ENCODE results near the gene HDAC4. TPM values are rescaled to one million over a fixed set of nuclear protein-coding genes. Genes with fewer than 3 reads are reported as not detected.

HDAC4 gene
- total RNA-seq, 1 experiment from 2014 or later, result 16.0 TPM

DNA sequence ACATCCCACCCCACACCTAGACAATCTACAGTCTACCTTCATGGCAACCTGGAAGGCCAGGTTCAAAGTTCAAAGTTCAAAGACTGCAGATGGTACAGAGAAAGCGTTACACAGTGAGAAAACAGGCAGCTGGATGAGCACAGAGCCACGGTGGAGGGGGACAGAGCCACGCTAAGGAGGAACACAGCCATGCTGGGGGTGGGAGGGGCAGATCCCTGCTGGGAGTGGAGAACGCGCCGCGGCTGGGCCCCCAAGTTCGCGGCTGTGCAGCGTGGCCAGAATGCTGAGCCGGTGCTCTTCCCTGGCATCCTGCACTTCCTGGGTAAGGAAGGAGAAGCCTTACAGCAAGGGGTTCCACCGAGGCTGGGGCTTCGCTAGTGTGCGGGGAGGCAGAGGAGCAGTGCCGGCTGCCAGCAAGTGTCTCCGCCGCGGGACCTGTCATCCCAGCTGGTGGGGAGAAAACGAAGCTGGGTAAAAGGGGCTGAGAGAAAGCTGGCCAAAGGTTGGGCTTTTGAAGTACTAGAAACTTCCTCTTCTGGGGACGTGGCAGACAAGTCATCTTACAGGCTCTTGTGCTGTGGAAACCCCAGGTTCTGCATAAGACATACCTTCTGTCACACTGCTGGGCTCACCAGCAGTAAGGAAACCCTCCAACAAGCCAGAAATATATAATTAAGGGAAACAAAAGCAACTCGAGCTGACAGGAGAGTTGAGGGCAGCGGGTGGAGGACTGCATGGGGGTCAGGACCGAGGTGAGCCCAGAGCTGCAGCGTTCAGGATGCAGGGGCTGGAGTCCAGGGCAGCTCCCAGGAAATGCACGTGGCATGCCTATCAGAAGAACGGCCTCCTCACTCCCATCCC, 115.5 kb downstream of the HDAC4 start:
- peak; percentile 37 for DNase-seq (ENCODE audit: low spot score)

DNA sequence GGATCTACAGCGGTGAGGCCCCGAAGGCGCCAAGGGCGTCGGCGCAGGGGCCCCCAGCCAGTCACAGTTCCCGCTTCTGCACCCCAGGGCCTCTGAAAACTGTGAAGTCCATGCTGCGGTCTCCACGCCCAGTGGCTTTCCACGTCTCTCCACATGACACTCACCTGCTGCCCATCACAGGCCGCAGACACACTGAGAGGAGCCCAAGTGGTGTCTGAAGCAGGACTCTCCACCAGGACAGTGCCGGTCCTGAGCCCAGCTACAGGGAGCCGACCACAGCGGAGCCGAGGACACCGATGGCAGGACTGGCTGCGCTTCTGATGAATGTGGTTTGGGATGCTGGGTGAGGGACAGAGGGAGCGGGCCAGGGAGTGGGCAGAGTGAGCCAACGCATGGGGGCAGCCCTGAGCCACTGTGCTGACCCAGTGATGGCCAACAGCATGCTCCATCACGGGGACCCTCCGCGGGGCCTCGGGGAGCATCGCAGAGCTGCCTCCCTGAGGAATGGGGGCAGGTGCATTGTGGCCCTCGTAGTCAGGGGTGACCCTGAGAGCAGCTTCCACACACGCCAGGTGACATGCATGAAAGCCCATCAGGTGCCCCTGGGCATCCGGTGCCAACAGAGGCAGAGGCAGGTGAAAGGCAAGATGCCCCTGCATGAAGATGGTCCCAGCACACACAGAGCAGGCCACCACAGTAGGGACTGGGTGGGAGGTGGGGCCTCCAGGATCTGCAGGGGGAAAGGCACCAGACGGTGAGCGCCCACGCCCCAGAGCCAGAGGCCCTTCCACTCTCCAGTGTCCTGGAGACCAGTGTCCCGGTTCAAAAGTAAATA, 116.6 kb downstream of the HDAC4 start:
- DNase-seq (ENCODE audit: low spot score), result no peak

DNA sequence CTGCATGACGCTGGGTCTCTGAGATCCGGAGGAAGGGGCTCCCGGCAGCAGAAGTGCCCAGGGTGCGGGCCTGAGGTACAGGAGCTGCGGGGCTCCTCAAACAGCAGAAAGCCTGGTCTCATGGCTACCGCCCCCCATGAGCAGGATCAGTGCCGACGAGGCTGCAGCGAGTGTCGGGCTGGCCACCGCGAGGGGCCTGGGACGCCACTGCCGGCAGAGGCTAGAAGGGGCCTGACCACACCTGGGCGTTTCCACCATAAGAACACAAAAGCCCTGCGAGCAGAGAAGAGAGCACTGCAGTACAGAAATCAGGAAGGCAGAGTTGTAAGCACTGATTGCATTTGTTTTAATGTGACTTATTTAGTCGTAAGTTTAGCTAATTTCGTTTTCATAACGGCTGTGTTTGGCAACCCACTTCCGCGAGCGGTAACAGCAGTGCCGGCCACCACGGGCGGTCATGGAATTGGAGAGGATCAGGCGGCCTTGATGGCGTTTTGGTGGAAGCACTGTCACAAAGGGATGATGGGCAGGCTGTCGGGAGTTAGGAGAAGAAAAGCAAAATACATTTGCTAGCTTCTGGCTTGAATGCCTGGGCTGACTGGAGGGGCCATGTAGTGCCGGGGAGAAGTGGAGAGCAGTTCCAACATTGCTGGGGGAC, 117.4 kb downstream of the HDAC4 start:
- no peak for DNase-seq (ENCODE audit: low spot score)

DNA sequence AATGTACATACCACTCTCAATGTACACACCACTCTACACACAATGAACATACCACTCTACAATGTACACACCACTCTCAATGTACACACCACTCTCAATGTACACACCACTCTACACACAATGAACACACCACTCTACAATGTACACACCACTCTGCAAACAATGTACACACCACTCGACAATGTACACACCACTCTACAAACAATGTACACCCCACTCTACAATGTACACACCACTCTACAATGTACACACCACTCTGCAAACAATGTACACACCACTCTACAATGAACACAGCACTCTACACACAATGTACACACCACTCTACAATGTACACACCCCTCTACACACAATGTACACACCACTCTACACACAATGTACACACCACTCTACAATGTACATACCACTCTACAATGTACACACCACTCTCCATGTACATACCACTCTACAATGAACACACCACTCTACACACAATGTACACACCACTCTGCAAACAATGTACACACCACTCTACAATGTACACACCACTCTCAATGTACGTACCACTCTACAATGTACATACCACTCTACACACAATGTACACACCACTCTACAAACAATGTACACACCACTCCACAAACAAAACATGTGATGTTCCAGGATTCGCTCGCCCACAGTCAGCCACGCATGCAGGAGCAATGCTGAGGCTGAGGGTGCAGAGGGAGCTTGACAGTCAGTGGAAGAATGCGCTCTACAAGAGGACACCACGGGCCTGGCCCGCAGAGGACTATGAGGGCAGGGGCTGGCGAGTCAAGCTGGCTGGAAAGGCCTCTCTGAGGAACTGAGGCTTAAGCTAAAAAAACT, 118.2 kb downstream of the HDAC4 start:
- no peak for DNase-seq (ENCODE audit: low spot score)

DNA sequence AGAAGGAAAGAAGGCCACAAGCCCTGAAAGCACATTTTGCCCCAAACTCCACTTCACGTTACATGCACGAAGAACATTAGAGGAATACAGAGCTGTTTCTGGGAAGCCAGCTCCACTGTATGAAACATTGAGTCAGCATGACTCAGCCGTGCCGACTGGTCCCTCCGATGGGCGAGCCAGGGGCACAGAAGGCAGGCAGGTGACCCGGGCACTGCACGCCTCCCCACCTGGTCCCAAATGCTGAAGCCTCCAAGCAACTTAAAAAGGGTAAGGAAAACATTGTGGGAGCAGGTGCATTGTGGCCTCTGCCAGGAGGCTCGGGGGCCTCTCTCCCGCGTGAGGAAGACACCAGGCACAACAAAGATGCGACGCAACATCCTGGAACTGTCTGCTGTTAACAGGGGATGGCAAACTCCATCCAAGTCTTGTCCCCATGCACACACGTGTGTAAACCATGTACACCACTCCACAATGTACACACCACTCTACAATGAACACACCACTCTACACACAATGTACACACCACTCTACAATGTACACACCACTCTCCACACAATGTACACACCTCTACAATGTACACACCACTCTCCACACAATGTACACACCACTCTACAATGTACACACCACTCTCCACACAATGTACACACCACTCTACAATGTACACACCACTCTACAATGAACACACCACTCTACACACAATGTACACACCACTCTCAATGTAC, 120.4 kb downstream of the HDAC4 start:
- DNase-seq (ENCODE audit: low spot score), result peak; percentile 68

DNA sequence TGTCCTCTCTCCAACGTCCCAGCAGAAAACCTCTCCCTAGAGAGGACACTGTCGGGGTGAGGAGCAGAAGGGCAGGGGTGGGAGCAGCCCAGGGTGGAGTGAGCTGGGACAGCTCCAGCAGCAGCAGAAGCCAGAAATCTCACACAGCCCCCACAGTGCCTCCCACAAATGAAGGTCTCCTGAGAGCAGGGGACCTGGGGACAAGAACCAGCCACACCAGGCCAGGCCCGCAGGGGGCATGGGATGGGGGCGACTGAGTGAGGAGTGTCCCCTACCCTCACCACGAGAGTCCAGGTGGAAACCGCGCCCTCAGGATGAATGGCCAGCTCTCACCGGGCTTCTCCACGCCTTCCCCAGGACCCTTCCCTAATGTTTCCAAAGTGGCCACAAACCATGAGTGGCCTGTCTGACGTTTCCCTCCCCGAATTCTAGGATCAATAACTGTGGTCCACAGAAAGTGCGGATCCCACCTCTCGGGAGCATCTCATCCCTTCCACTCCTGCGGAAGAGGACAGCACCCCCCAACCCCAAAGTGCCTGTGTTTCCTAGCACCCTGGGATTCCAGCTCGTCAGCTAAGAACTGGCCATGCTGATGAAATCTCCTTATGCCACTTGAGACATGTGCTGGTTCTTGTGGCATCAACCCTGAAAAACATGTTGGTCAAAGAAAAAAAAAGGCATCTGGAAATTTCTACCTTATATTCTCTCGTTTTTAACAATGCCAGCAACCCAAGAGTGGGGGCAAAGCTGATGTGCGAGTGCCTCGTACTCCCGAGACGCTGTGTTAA, 121.1 kb downstream of the HDAC4 start:
- no peak for DNase-seq (ENCODE audit: low spot score)

DNA sequence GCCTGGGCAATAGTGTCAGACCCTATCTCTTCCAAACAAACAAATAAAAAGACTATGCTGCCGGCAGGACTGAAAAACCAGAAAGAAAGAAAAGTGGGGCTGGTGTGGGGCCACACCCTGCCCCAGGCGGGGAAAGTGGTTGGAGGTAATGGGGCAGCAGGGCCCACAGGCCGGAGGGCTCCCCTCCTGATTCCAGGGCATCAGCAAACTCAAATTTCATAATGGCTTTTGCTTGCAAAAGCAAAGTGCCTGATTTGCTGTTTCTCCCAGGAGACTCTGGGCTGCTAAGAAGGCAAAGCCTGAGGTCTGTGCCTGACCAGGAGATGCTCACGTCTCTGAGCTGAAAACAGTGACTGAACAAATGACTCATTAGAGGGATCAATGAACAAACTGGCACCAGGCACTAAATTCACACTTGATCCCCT, 121.9 kb downstream of the HDAC4 start:
- no peak for DNase-seq (ENCODE audit: low spot score)

DNA sequence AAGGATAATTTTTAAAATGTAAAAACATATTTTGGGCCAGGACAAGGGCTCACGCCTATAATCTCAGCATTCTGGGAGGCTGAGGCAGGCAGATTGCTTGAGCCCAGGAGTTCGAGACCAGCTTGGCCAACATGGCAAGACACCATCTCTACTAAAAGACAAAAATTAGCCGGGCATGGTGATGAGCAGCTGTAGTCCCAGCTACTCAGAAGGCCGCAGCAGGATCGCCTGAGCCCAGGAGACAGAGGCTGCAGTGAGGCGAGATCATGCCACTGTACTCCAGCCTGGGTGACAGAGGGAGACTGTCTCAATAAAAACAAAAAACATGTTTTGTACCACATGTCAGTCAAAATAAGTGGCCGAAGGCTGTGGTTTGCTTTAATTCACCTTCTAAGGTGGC, 122.5 kb downstream of the HDAC4 start:
- no peak for DNase-seq (ENCODE audit: low spot score)

DNA sequence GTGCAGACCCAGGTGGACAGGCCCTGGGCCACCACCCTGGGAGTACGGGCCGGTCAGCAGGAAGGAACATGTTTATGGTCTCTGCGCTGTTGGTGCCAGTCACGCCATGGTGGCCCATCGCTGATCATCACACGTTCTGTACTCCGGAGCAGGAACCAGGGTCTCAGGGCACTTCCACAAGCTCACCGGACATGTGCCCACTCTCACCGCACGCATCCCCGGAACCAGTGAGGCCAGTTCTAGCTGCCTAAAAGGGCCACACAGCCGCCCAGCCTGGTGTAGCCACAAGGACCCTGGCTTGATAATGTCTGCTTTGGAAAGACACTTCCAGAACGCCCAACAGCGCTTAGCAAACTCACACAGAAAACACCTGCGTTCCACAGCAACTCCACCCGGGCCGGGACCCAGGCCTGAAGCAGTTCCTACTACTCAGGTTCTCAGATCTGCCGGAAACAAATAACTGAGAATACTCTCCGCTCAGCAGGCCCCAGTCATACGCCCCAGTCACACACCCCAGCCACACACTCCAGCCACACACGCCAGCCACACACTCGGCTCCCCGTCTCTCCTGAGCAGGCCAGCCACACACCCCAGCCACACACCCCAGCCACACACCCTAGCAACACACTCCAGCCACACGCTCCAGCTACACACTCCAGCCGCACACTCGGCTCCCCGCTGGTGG, 123.3 kb downstream of the HDAC4 start:
- DNase-seq (ENCODE audit: low spot score), result no peak

DNA sequence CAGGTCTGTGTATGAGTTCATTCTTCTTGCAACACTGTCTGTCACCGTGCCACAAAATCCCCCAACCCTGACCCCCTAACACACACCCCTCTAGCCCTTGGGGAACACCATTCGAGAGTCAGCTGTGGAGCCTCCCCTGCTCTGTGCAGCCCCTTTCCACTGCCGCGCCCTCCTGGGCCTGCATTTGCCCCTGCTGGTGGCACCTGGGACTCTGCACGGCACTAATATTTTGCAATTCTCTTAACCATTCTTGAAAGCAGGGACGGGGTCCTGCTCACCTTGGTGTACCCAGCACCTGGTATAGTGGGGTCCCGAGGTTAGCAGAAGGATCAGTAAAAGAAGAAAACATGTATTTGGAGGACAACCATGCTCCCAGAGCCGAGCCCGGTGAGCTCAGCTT, 124.0 kb downstream of the HDAC4 start:
- DNase-seq (ENCODE audit: low spot score), result no peak

DNA sequence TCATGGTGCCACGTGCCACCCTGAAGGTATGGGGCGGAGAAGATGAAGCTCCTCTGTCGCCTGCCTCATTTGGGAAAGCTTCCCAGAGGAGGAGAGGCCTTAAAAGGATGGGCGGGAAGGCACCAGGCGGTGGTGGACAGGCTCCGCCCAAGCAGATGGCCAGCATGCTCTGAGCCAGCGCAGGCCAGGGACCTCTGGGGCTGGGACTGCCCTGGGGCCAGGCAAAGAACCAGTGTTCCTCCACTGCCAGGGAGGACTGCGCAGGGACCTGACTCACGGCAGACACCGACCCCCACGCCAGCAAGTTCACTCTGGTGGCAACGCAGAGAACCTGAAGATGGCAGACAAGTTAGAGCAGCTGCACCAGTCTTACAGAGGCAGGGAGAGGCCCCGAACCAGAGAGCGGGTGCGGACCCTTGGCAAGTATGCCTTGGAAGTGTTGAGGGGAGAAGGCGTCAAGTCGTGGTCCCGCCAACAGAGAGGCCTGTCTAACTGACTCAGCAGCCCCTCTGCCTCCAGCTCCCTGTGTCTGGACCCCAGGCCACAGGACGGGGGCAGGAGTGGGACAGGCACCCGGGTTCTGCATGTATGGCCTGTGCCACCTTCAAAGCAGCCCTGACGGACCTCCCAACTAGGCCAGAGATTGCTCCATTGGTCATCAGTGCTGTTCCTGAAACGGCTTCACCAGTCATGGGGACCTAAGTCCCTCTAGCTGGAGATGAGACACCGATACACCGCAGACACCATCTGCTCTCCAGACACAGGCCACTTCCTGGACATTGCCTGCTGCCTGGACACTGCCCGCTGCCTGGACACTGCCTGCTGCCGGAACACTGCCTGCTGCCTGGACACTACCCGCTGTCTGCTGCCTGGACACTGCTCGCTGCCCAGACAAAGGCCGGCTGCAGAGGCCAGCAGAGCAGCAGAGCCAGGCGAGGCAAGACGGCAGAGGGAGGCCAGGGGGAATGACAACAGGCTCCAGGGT, 124.7 kb downstream of the HDAC4 start:
- DNase-seq (ENCODE audit: low spot score), result peak; percentile 25

DNA sequence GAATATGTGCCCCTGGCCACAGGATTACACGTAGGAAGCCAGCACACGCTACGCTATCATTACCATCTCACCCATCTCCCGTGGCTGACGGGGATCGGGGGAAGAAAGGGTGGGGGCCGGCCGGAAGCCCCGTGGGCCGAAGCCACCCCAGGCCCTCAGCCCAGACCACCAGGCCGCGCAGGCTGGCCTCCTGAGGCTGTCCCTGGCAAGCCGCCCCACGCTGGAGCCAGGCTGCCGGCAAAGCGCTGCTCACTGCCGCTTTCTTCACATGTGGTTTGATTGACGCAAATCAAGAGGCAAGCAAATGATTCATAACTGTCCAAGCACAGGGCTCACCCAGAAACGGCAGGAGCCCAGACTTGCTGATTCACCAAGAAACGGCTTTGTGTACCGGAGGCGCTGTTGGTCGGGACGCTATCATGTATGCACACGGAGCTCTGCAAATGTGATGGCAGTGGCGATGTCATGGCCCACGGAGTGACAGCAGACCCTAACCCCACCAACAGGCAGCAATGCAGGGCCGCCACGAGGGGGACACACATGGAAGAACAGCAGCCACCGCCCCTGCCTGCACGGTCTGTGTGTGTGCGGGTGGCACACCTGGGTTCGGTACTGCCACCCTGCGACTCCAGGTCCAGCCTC, 125.7 kb downstream of the HDAC4 start:
- peak; percentile 86 for DNase-seq (ENCODE audit: low spot score)

DNA sequence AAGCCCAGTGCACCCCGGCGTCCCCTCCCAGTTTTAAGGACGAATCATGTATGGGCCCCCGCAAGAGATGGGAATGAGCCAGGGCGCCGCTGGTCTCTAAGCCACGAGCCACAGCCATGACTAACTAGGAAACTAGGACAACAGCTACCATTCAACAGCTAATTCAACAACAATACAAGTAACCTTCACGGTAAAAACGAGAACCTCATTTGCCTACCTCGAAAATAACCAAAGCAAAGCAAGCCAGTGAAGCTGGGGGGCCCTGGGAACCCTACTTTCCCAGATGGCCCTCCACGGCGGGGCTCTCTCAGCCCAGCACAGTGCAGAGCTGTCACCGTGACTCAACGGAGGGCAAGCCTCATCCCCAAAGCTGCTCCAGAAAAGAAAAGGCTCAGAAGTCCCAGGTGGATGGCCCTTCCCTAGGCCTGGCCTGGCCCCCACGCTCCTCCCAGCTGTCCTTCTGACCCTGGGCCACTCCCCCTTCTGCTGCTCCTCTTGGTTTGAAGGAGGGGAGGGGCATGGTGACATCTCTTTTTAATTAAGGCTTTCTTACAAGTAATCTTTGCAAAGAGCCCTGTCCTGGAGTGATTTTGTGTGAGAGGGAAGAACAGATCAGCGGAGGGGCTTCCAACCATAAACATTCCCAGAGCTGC, 126.3 kb downstream of the HDAC4 start:
- peak; percentile 39 for DNase-seq (ENCODE audit: low spot score)

DNA sequence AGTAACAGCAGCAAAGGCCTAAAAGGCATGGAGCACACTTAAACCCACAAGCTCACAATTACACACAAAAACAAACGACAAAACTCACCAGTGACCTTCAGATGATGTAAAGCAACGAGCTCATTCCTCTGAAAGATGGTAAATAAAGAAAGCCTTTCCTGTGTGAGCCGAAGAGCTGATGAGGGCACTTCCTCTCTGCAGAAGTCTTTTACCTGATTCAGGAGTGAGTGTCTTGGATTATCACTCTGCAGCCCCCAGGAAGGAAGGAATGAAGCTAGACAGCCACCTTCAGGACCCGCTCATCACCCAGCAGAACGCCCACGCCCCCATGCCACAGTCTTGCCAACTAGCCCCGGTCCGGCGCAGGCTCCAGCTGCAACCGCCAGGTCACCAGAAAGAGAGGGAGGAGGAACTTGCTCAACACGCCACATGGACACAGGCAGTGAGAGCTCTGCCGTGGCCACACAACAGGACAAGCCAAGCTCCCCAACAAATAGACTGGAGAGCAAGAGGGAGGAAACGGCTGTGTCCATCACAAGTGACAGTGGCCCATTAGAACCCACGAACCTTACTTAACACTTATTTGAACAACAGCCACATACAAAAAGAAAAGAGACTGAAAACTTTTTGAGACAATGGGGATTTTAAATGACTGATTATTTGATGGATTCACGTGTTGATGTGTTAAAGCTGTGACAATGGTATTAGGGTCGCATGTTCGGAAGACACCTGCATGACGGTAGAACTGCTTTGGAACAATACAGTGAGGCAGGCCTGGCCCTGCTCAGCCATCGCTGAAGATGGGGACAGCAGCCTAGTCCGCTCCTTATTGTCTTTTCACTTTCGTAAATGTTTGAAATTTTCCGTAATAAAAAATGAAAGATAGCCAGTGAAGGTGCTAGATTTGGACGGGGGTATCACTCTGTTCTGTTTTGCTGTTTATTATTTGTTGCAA, 127.3 kb downstream of the HDAC4 start:
- no peak for DNase-seq (ENCODE audit: low spot score)

DNA sequence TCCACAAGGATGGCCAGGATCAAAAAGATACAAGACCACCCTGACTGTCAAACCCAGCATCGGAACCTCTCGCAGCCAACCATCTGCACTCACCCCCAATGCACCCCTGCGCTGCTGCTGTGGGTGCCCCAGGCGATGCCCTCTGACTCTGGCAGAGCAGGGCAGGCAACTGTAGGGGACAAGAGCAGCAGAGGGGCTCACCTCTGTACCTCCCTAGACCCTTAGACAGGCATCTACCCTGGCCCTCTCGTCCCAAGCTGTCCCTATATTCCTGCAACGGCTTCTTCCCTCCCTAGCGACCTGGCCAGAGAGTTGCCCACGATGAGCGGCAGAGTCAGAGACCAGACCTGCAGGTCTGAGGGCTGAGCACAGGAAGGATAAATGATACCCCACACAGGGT, 128.2 kb downstream of the HDAC4 start:
- no peak for DNase-seq (ENCODE audit: low spot score)

DNA sequence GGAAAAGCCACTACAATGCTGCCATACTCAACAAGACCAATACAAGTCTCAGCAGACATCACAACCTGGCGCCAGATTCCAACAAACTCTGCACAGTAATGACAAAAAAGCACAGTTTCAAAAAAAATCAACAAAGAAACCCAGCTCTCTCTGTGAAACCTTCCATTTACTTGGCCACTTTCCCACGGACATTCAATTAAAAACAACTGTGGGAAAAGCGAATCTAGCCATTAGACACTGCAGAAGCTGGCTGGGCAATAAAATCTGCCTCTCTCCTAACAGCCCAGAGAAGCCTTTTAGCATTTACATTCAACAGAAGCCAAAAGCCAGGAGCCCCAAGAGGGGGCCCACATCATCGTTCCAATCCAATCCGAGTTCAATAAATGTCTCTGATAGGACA, 128.9 kb downstream of the HDAC4 start:
- no peak for DNase-seq (ENCODE audit: low spot score)

Data from HT-29 (cell line).